Articular chondrocyte of knee joint (primary cell): ENCODE data around the gene PUS7. TPM values are rescaled to one million over a fixed set of nuclear protein-coding genes. Genes with fewer than 3 reads are reported as not detected.

Experiments
- total RNA-seq: library from RNA; depleted of rRNA; stranded (reverse); fragments of >200 nt; gene quantifications from 2 replicates; pipeline ENCODE4 v1.2.3, GENCODE V29; 2012

Gene PUS7
- 17.3 and 19.5 TPM in 2 replicates for total RNA-seq

DNA sequence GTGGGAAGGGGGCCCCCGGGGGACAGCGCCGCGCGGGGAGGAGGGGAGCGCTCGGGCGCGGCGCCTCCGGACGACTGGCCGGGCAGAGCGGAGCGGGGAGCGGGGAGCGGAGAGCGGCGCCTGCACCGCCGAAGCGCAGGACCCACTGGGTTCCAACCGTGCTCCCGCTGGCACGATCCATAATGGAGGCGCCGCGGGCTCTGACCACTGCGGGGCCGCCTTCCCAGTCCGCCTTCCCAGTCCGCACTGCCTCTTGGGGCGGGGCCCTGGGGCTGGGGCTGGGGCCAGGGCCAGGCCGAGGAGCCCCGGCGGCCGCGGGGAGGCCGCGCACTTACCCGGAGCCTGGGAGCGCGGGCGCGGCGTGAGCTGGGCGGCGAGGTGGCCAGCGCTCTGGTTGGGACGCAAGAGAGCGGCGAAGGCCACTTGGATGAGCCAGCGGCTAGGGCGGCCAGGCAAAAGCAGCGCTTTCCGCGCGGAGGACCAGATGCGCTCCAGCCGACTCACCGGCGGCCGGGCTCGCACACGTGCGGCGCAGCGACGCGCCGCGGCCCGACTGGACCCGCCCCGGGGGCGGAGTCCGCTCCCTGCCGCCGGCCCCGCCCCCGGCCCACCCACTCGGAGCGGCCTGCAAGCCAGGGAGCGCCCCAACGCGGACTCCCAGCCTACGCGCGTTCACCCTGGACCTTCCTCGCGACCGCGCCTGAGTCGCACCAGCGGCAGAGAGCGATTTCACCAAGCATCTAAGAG lies at the start of gene PUS7:
TSS of gene PUS7 (minus strand) at position 555 of the 747 bp plus-strand sequence. CDS start 13,759 bp downstream, outside the sequence.

GRCh38 chr7:105531792-105532671 lies 10.0 kb upstream of the PUS7 start, which contains the start of gene RINT1:
Gene RINT1, plus strand, starts transcription at chr7:105532201. Its CDS starts 115 bp downstream, at chr7:105532316.

Other genes starting within 250 kb of the PUS7 start
- 69.6 and 79.3 TPM in 2 replicates for gene SRPK2, start 133.3 kb downstream of the PUS7 start, total RNA-seq
- gene RINT1, start 9.9 kb upstream of the PUS7 start, total RNA-seq, result 23.4 and 27.5 TPM in 2 replicates
- gene EFCAB10, start 59.2 kb upstream of the PUS7 start, total RNA-seq, result 0.11 TPM in 1 of 2 replicates, not detected in the other